ENCODE measurements around the gene SH3RF1. TPM values are rescaled to one million over a fixed set of nuclear protein-coding genes. Genes with fewer than 3 reads are reported as not detected.
A peak's percentile ranks its signal among the peaks of the same experiment; 100 is the strongest.
"Not testable (repeated sequence)": the region's sequence is repeated elsewhere in the genome, so short reads cannot be mapped to it uniquely, and the experiment has no call there.

SH3RF1 gene
- total RNA-seq, 1 donor from 2014 or later: 35.2 TPM

DNA sequence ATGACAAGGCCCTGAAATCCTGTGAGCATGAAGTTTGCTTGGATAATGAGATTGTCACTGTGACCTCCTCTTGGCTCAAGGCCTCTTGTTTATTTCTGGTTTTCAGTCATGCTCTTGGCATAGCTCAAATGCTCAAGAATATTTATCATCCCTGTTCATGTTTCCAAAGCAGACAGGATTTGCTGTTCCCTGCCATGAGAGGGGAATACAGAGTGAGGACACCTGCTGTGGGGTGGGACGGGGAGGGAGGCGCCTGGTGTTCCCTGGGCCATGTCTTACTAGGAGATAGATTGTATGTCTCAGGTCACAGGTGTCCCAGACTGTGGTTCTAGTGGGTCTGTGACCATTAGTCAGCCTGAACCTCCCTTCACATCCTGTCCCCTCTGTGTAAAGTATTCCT, 34.9 kb upstream of the SH3RF1 start:
- Mint-ChIP-seq H3K27ac (ENCODE audit: unreplicated experiment) (no peak overlapping the region), H3K9me3 (ENCODE audit: unreplicated experiment) (no peaks in the 10 kb centered on the region), H3K4me1 (ENCODE audit: low read depth, unreplicated experiment) (no peaks in the 10 kb centered on the region), H3K36me3 (ENCODE audit: unreplicated experiment) (peaks cover 7% of the 10 kb centered on the region), H3K27me3 (ENCODE audit: unreplicated experiment) (peaks cover 4% of the 10 kb centered on the region), H3K4me3 (ENCODE audit: unreplicated experiment) (no peak overlapping the region)
- no peak for DNase-seq
- no peak for TF ChIP-seq CTCF (IDR thresholded peaks at IDR 0.05; ENCODE audit: partially characterized antibody, unreplicated experiment)

DNA sequence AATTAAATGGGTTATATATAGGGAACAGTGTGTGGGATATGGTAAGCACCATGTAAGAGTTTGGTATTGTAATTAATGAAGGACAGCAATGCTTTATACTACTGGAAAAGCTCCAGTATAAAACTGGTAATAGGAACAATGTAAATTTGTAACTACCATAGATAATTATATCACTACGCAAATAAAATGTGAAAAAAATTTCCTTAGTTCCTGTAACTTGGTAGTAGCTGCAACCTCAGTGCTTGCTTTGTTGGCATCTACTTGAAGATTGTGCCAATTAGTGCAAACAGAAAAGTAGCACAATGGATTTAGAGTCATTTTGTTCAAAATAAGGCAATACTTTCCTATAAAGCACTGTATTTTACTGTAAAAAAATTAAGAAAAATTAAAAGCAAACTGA, 34.4 kb upstream of the SH3RF1 start:
- no peaks in the 10 kb centered on the region for H3K9me3 Mint-ChIP-seq (ENCODE audit: unreplicated experiment)
- no peak overlapping the region for H3K4me3 Mint-ChIP-seq (ENCODE audit: unreplicated experiment)
- H3K27ac Mint-ChIP-seq (ENCODE audit: unreplicated experiment): no peak overlapping the region
- H3K27me3 Mint-ChIP-seq (ENCODE audit: unreplicated experiment): peaks cover 4% of the 10 kb centered on the region
- TF ChIP-seq CTCF (IDR thresholded peaks at IDR 0.05; ENCODE audit: partially characterized antibody, unreplicated experiment): no peak
- no peak for DNase-seq
- no peaks in the 10 kb centered on the region for H3K4me1 Mint-ChIP-seq (ENCODE audit: low read depth, unreplicated experiment)
- peaks cover 7% of the 10 kb centered on the region for H3K36me3 Mint-ChIP-seq (ENCODE audit: unreplicated experiment)

GRCh38 chr4:169295822-169296221, 25.1 kb upstream of the SH3RF1 start:
- Mint-ChIP-seq H3K4me3 (ENCODE audit: unreplicated experiment) (no peak overlapping the region), H3K9me3 (ENCODE audit: unreplicated experiment) (peaks cover 2% of the 10 kb centered on the region)
- DNase-seq: no peak

GRCh38 chr4:169293343-169294176, 22.8 kb upstream of the SH3RF1 start:
- H3K9me3 Mint-ChIP-seq (ENCODE audit: unreplicated experiment): peaks cover 2% of the 10 kb centered on the region
- no peak for DNase-seq
- no peak overlapping the region for H3K4me3 Mint-ChIP-seq (ENCODE audit: unreplicated experiment)
- peaks cover 11% of the 10 kb centered on the region for H3K4me1 Mint-ChIP-seq (ENCODE audit: low read depth, unreplicated experiment)
- H3K27ac Mint-ChIP-seq (ENCODE audit: unreplicated experiment): peak overlapping the region; percentile 6
- no peaks in the 10 kb centered on the region for H3K27me3 Mint-ChIP-seq (ENCODE audit: unreplicated experiment)
- H3K36me3 Mint-ChIP-seq (ENCODE audit: unreplicated experiment): peaks cover 6% of the 10 kb centered on the region
- no peak for TF ChIP-seq CTCF (IDR thresholded peaks at IDR 0.05; ENCODE audit: partially characterized antibody, unreplicated experiment)

More at GRCh38 chr4:169295822-169296221, 25.1 kb upstream of the SH3RF1 start:
- H3K27ac Mint-ChIP-seq (ENCODE audit: unreplicated experiment): no peak overlapping the region
- H3K4me1 Mint-ChIP-seq (ENCODE audit: low read depth, unreplicated experiment): peaks cover 11% of the 10 kb centered on the region
- no peaks in the 10 kb centered on the region for H3K27me3 Mint-ChIP-seq (ENCODE audit: unreplicated experiment)
- peaks cover 6% of the 10 kb centered on the region for H3K36me3 Mint-ChIP-seq (ENCODE audit: unreplicated experiment)
- no peak for TF ChIP-seq CTCF (IDR thresholded peaks at IDR 0.05; ENCODE audit: partially characterized antibody, unreplicated experiment)

DNA sequence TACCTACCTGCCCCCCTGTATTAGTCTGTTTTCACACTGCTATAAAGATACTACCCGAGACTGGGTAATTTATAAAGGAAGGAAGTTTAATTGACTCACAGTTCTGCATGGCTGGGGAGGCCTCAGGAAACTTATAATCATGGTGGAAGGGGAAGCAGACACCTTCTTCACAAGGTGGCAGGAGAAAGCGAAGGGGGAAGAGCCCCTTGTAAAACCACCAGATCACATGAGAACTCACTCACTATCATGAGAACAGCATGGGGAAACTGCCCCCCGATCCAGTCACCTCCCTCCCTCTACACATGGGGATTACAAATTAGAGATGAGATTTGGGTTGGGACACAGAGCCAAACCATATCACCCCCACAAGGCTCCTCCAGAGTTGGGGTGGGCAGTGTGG, 17.2 kb upstream of the SH3RF1 start:
- not testable (repeated sequence) for DNase-seq; H3K36me3 Mint-ChIP-seq (ENCODE audit: unreplicated experiment); H3K4me3 Mint-ChIP-seq (ENCODE audit: unreplicated experiment); H3K27ac Mint-ChIP-seq (ENCODE audit: unreplicated experiment); H3K9me3 Mint-ChIP-seq (ENCODE audit: unreplicated experiment); H3K27me3 Mint-ChIP-seq (ENCODE audit: unreplicated experiment); H3K4me1 Mint-ChIP-seq (ENCODE audit: low read depth, unreplicated experiment)

All from glutamatergic neuron (in vitro differentiated cells).